Measurements from ENCODE around the gene RADX.
"Not testable (repeated sequence)": the region's sequence is repeated elsewhere in the genome, so short reads cannot be mapped to it uniquely, and the experiment has no call there.

The RADX gene

GRCh38 chrX:106611679-106612392 is at the start of gene RADX:
Gene RADX, plus strand, starts transcription at chrX:106611978. Its CDS starts 103 bp downstream, at chrX:106612081.
- DNase-seq: peak; percentile 1

GRCh38 chrX:106564986-106565385 is 46.8 kb upstream of the RADX start:
- no peak for DNase-seq

GRCh38 chrX:106566362-106566761 is 45.4 kb upstream of the RADX start:
- DNase-seq: no peak

- DNase-seq: no peak
These were observed 29.9 kb upstream of the RADX start for GRCh38 chrX:106581856-106582255.

- no peak for DNase-seq
These were observed 26.3 kb upstream of the RADX start for GRCh38 chrX:106585478-106585877.

- no peak for DNase-seq
These were observed 23.0 kb upstream of the RADX start for GRCh38 chrX:106588801-106589200.

- no peak for DNase-seq
These were observed 12.4 kb upstream of the RADX start for GRCh38 chrX:106599411-106599810.

- no peak for DNase-seq
These were observed 5.2 kb upstream of the RADX start for GRCh38 chrX:106606571-106606970.

- DNase-seq: no peak
These were observed 3.8 kb upstream of the RADX start for GRCh38 chrX:106608016-106608415.

- DNase-seq: no peak
These were observed 480 bp upstream of the RADX start for GRCh38 chrX:106611317-106611678.

- DNase-seq: no peak
These were observed 600 bp downstream of the RADX start for GRCh38 chrX:106612393-106612763.

GRCh38 chrX:106613277-106613676 is 1.5 kb downstream of the RADX start:
- no peak for DNase-seq

- DNase-seq: no peak
These were observed 3.3 kb downstream of the RADX start for GRCh38 chrX:106615041-106615440.

- DNase-seq: no peak
These were observed 8.0 kb downstream of the RADX start for GRCh38 chrX:106619797-106620196.

GRCh38 chrX:106621836-106622235 is 10.1 kb downstream of the RADX start:
- no peak for DNase-seq

- no peak for DNase-seq
These were observed 15.0 kb downstream of the RADX start for GRCh38 chrX:106626789-106627188.

- DNase-seq: no peak
These were observed 19.8 kb downstream of the RADX start for GRCh38 chrX:106631615-106632014.

GRCh38 chrX:106649523-106650428 is 38.0 kb downstream of the RADX start:
- DNase-seq: no peak

- not testable (repeated sequence) for DNase-seq
These were observed 41.8 kb downstream of the RADX start for GRCh38 chrX:106653625-106654024.

- DNase-seq: no peak
These were observed 58.9 kb downstream of the RADX start for GRCh38 chrX:106670631-106671030.

GRCh38 chrX:106672527-106672926 is 60.7 kb downstream of the RADX start:
- DNase-seq: no peak

GRCh38 chrX:106680716-106681115 is 68.9 kb downstream of the RADX start:
- no peak for DNase-seq

- no peak for DNase-seq
These were observed 72.4 kb downstream of the RADX start for GRCh38 chrX:106684207-106684606.

GRCh38 chrX:106692425-106693065 is 80.8 kb downstream of the RADX start:
- no peak for DNase-seq

Measured in NCI-H2171 (cell line).